Type B pancreatic cell (in vitro differentiated cells): Measurements from ENCODE around the gene GABRB1. TPM values are rescaled to one million over a fixed set of nuclear protein-coding genes. Genes with fewer than 3 reads are reported as not detected.

Experiments
- DNase-seq: peaks from one replicate; pipeline ENCODE4 v3.0.0; 2021; ENCODE audit warnings: mixed read lengths; ENCODE audit not compliant: unreplicated experiment; ENCODE audit errors: extremely low spot score
- H3K27ac Mint-ChIP-seq: 2 replicates; pipeline ENCODE4 v1.8.0; 2021; ENCODE audit warnings: mild to moderate bottlenecking, mixed read lengths
- H3K27me3 Mint-ChIP-seq: 2 replicates; pipeline ENCODE4 v1.8.0; 2021; ENCODE audit warnings: mixed read lengths
- H3K36me3 Mint-ChIP-seq: 2 replicates; pipeline ENCODE4 v1.8.0; 2021; ENCODE audit warnings: mixed read lengths
- H3K4me1 Mint-ChIP-seq: one replicate; pipeline ENCODE4 v1.8.0; 2021; ENCODE audit warnings: mixed read lengths; ENCODE audit not compliant: unreplicated experiment
- H3K4me3 Mint-ChIP-seq: 2 replicates; pipeline ENCODE4 v1.8.0; 2021; ENCODE audit warnings: mild to moderate bottlenecking, mixed read lengths
- H3K9me3 Mint-ChIP-seq: 2 replicates; pipeline ENCODE4 v1.8.0; 2021; ENCODE audit warnings: mixed read lengths
- CTCF ChIP-seq: fragments of 200-600 bp; sonication (generic); conservative IDR thresholded peaks from 2 replicates; pipeline ENCODE4 v1.5.0; 2021; ENCODE audit warnings: antibody characterized with exemption, mild to moderate bottlenecking
- long read RNA-seq: library from polyadenylated mRNA; unstranded; transcript quantifications from one replicate; pipeline ENCODE4 v2.0.0, GENCODE V29; 2020
- total RNA-seq: library from RNA; stranded (reverse); gene quantifications from 2 replicates; pipeline ENCODE4 v1.2.1, GENCODE V29; 2021; ENCODE audit warnings: low replicate concordance

GABRB1 gene
- 1.1 and 1.9 TPM in 2 replicates for total RNA-seq
- long read RNA-seq, partial matches to known transcripts, result 1 of 2 reads
- long read RNA-seq, other reads (novel, unspliced or antisense), result 0 of 2 reads

- Mint-ChIP-seq H3K36me3 (no peaks in the 10 kb centered on the region), H3K27me3 (peaks cover 46% of the 10 kb centered on the region), H3K4me3 (peak within 1 kb of the TSS; percentile 86), H3K9me3 (no peaks in the 10 kb centered on the region), H3K4me1 (peaks cover 7% of the 10 kb centered on the region), H3K27ac (peak within 1 kb of the TSS; percentile 37)
- no peak for TF ChIP-seq CTCF
- peak; percentile 75 for DNase-seq
Measured at GRCh38 chr4:47031011-47031678, at the start of gene GABRB1. TSS of gene GABRB1 (plus strand) at chr4:47031567.

GRCh38 chr4:46984781-46985180 lies 46.6 kb upstream of the GABRB1 start:
- H3K27me3 Mint-ChIP-seq, result peaks cover 9% of the 10 kb centered on the region
- DNase-seq, result no peak
- H3K27ac Mint-ChIP-seq, result no peak overlapping the region
- H3K4me1 Mint-ChIP-seq, result no peaks in the 10 kb centered on the region
- no peak overlapping the region for H3K4me3 Mint-ChIP-seq
- no peak for TF ChIP-seq CTCF
- H3K36me3 Mint-ChIP-seq, result no peaks in the 10 kb centered on the region
- no peaks in the 10 kb centered on the region for H3K9me3 Mint-ChIP-seq

GRCh38 chr4:46986922-46987638 lies 44.3 kb upstream of the GABRB1 start:
- H3K9me3 Mint-ChIP-seq, result no peaks in the 10 kb centered on the region
- H3K4me3 Mint-ChIP-seq, result no peak overlapping the region
- H3K27ac Mint-ChIP-seq, result no peak overlapping the region
- peaks cover 29% of the 10 kb centered on the region for H3K27me3 Mint-ChIP-seq
- DNase-seq, result no peak
- no peaks in the 10 kb centered on the region for H3K4me1 Mint-ChIP-seq
- no peaks in the 10 kb centered on the region for H3K36me3 Mint-ChIP-seq
- no peak for TF ChIP-seq CTCF

- Mint-ChIP-seq H3K36me3 (no peaks in the 10 kb centered on the region), H3K4me3 (peak overlapping the region; percentile 85), H3K4me1 (peaks cover 5% of the 10 kb centered on the region), H3K27ac (no peak overlapping the region), H3K9me3 (no peaks in the 10 kb centered on the region), H3K27me3 (peaks cover 81% of the 10 kb centered on the region)
- TF ChIP-seq CTCF, result no peak
- DNase-seq, result no peak
Measured at GRCh38 chr4:46992338-46992737, 39.0 kb upstream of the GABRB1 start.

GRCh38 chr4:46993075-46994006 lies 38.0 kb upstream of the GABRB1 start, which contains the start of gene GABRA4:
TSS of gene GABRA4 (minus strand) at chr4:46993581. CDS start at chr4:46993424, 157 bp downstream.
- Mint-ChIP-seq H3K4me1 (peaks cover 5% of the 10 kb centered on the region), H3K36me3 (no peaks in the 10 kb centered on the region), H3K27ac (no peak within 1 kb of the TSS), H3K4me3 (peak within 1 kb of the TSS; percentile 85), H3K9me3 (no peaks in the 10 kb centered on the region), H3K27me3 (peaks cover 86% of the 10 kb centered on the region)
- TF ChIP-seq CTCF, result no peak
- DNase-seq, result no peak
